HG03442 (cell line): ENCODE results near the gene YWHAQ.
"Not testable (repeated sequence)": the region's sequence is repeated elsewhere in the genome, so short reads cannot be mapped to it uniquely, and the experiment has no call there.

ENCODE experiments used
- ATAC-seq: cut with Tn5 transposase; IDR thresholded peaks from one replicate; pipeline ENCODE4 v1.9.1; 2021; ENCODE audit warnings: mild to moderate bottlenecking, moderate library complexity; ENCODE audit not compliant: unreplicated experiment

The YWHAQ gene

GRCh38 chr2:9552219-9553178 is 78.3 kb downstream of the YWHAQ start:
- no peak for ATAC-seq

- not testable (repeated sequence) for ATAC-seq
These were observed 79.9 kb downstream of the YWHAQ start for GRCh38 chr2:9550859-9551391.

DNA sequence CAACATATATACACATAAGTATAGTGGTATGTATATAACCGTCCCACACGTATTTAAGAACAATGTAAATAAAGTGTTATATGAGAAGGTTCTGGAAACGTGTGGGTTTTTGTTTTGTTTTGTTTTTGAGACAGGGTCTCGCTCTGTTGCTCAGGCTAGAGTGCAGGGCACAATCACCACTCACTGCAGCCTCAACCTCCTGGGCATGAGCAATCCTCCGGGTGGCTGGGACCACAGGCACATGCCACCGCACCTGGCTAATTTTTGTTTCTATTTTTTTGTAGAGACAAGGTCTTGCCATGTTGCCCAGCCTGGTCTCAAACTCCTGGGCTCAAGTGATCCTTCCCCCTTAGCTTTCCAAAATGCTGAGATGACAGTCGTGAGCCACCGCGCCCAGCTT is 81.4 kb downstream of the YWHAQ start:
- ATAC-seq: no peak

DNA sequence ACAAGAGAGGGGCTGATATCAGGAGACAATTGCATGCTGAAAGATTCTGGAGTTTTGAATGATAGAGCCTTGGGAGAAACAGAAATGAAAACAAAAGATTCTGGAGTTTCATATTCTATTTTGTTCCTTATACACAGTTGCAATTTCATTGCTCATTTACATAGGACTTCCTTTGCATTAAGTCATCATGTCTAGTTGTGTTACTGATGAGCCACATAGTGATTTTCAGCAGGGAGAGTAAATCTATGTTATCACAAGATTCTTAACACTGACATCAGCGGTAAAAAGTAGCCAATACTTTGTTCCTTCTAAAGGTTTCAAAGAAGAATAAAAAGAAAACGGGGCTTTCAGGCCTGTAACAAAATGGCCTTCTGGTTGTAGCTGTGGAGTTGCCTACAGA is 82.3 kb downstream of the YWHAQ start:
- peak; percentile 34 for ATAC-seq

DNA sequence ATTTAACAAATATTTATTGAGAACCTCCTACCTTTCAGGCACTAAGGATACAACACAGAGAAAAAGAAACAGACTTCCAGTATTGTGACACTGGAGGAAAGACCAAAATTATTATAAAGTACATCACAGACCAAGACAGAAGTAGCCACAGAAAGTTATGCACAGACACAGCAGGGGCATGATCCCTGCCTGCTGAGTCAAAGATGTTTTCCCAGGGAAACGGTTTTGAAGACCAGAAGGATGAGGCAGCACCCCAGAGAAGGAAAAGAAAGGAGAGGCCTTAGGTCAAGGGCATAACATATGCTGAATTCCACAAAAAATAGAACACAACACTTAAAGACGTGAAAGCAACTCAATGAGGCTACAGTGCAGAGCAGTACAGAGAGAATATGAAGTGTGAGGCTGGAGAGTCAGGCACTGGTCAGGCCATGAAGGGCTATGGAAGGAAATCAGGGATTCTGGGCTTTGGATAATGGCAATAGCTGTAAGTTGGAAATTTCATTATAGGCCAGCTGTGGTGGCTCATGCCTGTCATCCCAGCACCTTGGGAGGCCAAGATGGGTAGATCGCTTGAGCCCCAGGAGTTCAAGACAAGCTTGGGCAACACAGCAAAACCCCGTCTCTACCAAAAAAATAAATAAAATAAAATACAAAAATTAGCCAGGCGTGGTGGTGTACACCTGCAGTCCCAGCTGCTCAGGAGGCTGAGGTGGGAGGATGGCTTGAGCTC is 83.4 kb downstream of the YWHAQ start:
- no peak for ATAC-seq

DNA sequence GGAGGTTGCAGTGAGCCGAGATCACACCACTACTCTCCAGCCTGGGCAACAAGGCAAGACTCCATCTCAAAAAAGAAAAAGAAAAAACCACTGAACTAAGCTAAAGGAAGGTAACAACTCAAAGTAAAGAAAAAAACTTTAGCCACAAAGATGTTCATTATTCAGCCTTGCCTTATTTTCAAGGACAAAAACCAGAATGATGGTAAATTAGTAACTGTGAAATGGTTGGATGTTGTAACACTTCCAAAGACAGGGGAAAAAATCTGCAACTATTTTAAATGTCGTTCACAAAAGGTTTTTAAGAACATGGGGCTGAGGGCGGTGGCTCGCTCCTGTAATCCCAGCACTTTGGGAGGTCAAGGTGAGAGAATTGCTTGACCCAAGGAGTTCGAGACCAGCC is 85.3 kb downstream of the YWHAQ start:
- ATAC-seq: no peak

GRCh38 chr2:9543557-9543956 is 87.2 kb downstream of the YWHAQ start:
- no peak for ATAC-seq

- ATAC-seq: no peak
These were observed 91.3 kb downstream of the YWHAQ start for GRCh38 chr2:9539531-9539930.

- ATAC-seq: no peak
These were observed 92.7 kb downstream of the YWHAQ start for GRCh38 chr2:9538000-9538507.

DNA sequence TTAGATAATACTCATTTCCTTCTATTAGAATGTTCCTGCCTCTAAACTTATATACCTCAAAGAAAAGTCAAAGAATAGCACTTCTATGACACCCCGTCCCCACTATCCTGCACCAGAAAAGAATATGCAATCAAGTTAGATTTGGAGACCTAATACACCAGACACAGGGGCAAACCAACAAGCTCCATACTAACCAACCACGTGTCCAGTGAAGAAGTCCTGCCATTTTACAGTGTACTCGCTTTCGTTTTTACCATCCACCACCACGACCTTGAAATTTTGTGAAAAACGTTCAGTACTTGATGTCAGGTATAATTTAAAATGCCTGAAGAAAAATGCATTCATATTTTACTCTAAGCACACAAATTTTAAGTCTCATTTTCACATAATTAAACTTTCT is 94.3 kb downstream of the YWHAQ start:
- ATAC-seq: no peak

DNA sequence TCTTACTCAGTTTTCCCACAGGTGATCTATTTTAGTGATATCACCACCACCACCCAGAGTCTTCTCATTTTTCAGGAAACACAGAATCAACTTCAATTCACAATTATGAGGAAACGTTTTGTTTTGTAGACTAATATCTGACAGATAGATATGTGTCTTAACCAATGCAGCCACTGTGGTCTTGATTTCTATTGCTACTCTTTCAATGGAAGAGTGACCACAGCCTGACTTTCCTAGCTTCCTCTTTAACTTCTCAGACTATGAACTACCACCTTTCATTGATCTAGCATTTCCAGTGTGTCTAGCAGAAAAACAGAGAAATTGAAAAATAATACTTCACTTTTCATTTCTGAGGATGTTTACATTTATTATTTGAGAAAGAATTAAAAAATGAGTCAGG is 95.6 kb downstream of the YWHAQ start:
- no peak for ATAC-seq
